Thyroid gland (tissue), 4 donors: ENCODE results near the gene MAGI1.

Experiments
- CTCF ChIP-seq, 6 experiments: fragments of 200-600 bp in 3 of 6; fragments of 450-650 bp in 3 of 6; sonication (generic) in 3 of 6; IDR thresholded peaks; one replicate each; pipeline ENCODE4 v1.5.1; 2016 to 2019; ENCODE audit warnings: antibody characterized with exemption in 6 of 6, mild to moderate bottlenecking in 2 of 6, inconsistent platforms in 1 of 6, moderate library complexity in 1 of 6
- POLR2A ChIP-seq, 2 donors: fragments of 450-650 bp; IDR thresholded peaks; one replicate each; pipeline ENCODE4 v1.6.1; 2017; ENCODE audit warnings: antibody characterized with exemption in 2 of 2, mild to moderate bottlenecking in 2 of 2, moderate library complexity in 1 of 2

DNA sequence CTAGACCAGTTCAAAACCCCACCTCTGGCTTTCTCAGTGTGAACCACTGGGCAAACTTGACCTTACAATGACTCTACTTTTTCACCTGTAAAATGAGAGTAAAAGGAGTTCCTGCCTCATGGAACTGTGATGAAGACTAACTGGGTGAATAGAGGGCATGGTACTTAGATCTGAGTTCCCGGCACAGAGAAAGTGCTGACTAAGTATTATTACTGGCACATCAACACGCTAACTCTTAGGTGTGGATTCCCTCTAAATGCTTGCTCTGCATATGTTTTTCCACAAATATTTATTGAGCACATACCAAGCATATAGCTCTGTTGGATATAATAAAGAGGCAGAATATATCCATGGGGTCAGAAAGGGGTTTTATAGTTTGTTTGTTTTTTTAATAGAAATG, 437.8 kb downstream of the MAGI1 start:
- no peak for TF ChIP-seq CTCF (IDR thresholded peaks at IDR 0.05)
- TF ChIP-seq POLR2A (IDR thresholded peaks at IDR 0.05) = no peak
